ENCODE measurements around the gene COPG2.
A peak's percentile ranks its signal among the peaks of the same experiment; 100 is the strongest.

The COPG2 gene

GRCh38 chr7:130500463-130500862 lies 168.1 kb downstream of the COPG2 start:
- no peak for DNase-seq (ENCODE audit: low read depth)

GRCh38 chr7:130494431-130494858 lies 174.1 kb downstream of the COPG2 start:
- no peak for DNase-seq (ENCODE audit: low read depth)

- DNase-seq (ENCODE audit: low read depth) = no peak
These were observed 175.2 kb downstream of the COPG2 start for GRCh38 chr7:130493275-130493873.

GRCh38 chr7:130492523-130493274 lies 175.8 kb downstream of the COPG2 start:
- no peak for DNase-seq (ENCODE audit: low read depth)

- DNase-seq (ENCODE audit: low read depth) = no peak
These were observed 176.6 kb downstream of the COPG2 start, which contains the start of gene MEST for GRCh38 chr7:130491841-130492522. MEST (plus strand) TSS chr7:130492085; CDS start chr7:130492314, 229 bp downstream.

DNA sequence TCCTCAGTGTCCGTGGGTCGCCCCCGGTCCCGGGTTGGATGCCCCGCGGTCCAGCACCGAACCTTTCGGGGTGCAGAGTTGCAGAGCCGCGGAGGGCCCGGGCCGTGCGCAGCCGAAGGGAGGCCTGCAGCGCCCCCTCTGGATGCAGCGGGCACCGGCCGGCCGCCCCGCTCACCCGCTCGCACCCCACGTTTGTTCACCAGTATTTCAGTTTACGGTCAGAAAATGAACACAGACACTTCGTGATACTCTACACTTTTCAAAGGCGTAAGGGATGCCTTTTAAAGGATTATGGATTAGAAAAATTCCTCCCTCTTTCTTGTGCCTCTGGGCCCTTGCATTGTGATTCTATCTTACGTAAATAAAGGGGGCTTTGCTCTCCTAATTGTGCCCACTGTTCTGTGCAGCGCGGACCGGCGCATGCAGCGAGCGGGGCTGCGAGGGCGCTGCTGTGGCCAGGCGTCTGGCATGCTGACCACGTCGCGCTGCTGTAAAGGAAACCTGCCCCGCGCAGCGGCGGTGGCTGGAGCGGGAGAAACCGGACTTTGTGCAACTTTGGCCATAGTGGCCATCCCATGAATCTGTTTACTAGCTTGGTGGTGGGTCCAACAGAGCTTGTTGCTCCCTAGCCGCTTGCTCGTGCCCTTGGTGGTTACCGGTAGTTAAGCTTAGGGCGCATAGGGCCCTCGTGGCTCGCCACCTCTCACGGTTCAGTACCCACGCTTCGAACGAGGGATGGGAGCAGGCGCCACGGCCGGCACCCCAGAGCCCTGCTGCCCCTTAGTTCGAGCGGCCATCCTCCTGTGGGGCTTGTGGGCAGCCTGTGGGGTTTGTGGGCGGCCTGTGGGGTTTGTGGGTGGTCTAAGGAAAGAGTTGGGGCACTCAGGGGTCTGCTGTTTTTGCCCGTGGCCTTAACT lies 177.4 kb downstream of the COPG2 start:
- DNase-seq (ENCODE audit: low read depth) = no peak

DNA sequence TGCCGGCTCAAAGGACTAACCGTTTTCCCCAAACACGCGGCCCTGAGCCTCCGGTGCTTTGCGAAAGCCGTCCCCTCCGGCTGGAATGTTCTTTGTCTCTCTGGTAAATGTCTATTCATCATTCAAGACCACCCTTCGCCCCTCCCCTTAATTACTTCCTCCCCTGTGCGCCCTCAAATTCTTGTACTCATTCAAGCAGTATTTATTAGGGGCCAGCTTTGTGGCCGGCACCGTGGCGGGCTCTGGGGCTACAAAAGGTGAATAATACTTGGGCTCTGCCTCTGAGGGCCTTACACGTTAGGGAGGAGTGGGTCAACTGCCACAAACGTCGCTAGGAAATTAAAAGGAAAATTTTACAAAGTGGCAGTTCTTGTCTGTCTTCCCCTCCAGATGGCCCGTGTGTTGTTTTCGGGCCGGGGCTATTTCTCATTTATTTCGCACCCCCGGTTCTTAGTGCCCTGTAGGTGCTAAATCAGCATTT lies 178.2 kb downstream of the COPG2 start:
- no peak for DNase-seq (ENCODE audit: low read depth)

DNA sequence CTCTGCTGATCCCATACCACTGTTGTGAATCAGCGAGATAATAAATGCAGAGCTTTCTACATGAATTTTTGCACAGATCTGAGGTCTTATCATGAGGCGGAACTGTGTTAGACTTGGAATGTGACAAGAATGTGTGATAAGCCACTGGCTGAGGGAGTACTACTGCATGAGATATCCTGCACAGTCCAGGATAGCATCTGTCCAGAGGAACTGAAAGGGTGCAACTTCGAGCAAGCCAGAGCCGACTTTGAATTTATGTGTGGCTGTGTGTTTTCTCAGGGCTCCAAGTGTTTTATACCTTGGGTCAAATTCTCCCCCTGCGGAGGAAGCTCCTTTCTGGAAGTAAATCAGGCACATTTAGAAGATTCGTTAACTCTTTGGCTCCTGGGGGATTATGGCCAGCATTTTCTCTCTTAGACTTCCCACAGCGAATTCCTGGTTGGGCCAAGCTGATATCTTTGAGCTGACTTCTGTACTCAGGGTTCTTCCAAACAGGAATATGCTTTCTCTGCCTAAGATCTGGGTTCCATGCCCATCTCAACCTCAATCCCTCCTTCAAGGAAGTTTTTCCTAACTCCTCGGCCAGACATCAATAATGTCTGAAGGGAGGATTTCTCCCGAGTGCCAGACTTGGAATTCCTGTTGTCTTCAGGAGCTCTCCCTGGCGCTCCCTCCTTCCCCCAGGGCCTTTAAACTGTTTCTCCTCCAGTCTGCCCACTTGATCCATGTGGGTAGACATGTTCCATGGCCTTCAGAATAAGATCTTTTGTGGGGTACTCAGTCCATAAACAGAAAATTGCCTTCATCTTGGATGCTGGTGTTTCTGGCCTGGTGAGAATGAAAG lies 179.2 kb downstream of the COPG2 start:
- DNase-seq (ENCODE audit: low read depth) = no peak

DNA sequence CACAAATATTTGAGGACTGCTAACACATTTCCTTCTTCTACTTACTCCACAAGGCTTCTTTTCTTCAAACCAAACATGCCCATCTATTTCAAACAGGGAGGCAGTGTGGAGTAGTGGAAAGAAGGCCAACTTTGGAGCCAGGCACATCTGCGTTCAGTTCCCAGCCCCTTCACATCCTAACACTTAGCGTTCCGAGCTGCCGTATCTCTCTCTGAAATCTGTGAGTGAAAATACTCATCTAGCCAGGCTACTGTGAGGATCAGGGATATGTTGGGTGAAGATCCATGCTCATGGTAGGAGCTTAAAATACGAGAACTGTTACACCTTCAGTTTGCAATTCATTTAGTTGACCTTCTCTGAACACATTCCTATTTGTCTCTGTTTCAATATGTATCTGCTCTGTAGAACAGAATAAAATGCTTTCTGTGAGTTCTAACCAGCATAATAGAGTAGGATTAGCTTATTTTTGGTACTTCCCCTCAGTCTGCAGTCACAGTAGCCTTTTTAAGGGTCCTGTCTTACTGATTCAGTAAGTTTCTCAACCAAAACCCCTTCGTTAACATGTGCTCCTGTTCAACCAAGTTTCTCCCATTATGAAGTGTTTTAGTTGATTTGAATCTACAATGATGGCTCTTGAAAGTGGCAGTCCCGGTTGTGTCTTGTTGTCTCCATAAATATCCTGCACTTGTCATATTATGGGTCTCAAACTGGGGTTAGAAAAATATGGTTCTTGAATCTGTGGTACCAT lies 180.0 kb downstream of the COPG2 start:
- DNase-seq (ENCODE audit: low read depth) = no peak

GRCh38 chr7:130486954-130487436 lies 181.6 kb downstream of the COPG2 start:
- DNase-seq (ENCODE audit: low read depth) = no peak

DNA sequence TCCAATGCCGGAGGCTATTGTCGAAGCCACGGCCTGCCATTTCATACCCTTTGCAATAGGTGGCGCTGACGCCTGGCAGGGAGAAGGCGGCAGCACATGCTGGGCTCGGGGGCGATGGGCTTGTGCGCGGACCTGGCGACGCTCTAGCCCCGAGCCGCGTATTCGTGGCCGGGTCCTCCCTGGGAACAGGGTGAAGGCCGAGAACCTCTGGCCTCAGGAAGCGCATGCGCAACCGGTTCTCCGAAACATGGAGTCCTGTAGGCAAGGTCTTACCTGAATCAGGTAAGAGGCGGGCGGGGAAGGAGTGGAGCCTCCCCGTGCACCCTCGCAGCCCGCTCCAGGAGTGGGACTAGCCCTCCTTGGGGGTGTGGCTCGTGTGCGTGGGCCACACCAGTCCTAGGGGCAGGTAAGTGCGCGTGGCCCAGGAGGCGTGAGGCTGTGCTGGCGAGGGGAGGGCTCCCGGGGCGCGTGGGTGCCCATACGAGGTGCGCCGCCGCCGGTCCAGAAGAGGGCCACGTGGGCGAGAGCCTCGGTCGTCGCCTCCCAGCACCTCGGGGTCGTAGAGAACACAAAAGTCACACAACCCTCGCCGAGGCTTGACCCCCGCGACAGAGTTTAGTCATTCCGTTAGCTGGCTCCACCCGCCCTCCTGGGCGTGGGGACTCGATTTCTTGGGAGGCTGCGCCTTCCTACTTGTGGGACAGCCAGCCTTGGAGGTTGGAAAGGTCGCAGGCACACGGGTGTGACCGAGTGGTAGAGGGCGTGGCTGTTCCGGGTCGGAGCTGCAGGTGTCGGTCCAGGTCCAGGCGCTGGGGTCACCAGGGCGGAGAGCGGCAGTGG lies 182.2 kb downstream of the COPG2 start:
- DNase-seq (ENCODE audit: low read depth) = peak; percentile 25

DNA sequence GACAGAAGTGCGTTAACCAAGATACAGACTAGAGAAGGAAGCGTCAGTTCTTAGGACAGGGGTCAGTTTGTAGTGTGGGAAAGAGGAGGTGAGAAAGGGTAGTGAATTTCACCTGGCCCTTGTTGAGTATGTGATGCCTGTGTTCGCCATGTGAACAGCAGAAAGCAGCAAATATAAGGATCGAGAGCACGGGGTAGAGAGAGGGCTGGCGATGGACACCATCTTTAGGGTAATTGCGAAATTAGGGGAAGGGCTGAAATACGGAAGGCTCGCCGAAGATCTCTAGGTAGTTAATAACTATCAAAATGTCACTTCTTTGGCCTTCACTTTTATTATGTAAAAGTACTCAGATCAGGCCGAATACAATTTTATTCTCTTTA lies 182.8 kb downstream of the COPG2 start:
- DNase-seq (ENCODE audit: low read depth) = no peak

DNA sequence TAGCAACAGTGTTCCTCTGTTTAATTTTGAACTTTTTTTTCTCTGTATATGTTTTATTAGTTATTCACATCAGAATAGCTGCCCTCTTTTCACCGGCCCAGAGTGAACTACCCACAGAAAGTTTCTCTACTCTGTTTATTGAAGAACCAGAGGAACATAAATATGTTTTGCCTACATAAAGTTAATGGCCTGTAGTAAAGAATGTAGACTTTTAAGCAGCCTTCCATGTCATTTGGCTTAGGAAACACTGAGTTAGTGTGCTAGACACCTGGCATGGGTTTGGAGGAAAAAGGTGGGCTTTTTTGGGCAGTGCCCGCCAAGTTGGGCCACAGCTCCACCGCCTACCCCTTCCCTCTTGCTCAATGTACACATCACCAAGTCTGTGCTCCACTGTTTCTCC lies 185.5 kb downstream of the COPG2 start:
- no peak for DNase-seq (ENCODE audit: low read depth)

- DNase-seq (ENCODE audit: low read depth) = no peak
These were observed 186.7 kb downstream of the COPG2 start for GRCh38 chr7:130481898-130482297.

- no peak for DNase-seq (ENCODE audit: low read depth)
These were observed 188.7 kb downstream of the COPG2 start for GRCh38 chr7:130479716-130480400.

DNA sequence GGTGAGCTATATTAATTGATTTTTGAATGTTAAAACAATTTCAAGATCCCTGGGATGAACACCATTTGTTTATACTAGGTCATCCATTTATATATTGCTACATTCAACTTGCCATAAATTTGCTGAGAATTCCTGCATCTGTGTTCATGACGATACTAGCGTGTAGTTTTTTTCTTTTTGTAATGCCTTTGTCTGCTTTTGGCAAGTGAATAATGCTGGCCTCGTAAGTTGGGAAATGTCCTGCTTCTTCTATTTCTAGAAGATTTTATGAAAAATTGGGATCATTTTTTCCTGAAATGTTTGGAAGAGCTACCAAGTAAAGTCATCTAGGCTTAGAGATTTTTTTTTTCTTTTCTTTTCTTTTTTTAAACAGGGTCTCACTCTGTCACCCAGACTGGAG lies 189.6 kb downstream of the COPG2 start:
- no peak for DNase-seq (ENCODE audit: low read depth)

DNA sequence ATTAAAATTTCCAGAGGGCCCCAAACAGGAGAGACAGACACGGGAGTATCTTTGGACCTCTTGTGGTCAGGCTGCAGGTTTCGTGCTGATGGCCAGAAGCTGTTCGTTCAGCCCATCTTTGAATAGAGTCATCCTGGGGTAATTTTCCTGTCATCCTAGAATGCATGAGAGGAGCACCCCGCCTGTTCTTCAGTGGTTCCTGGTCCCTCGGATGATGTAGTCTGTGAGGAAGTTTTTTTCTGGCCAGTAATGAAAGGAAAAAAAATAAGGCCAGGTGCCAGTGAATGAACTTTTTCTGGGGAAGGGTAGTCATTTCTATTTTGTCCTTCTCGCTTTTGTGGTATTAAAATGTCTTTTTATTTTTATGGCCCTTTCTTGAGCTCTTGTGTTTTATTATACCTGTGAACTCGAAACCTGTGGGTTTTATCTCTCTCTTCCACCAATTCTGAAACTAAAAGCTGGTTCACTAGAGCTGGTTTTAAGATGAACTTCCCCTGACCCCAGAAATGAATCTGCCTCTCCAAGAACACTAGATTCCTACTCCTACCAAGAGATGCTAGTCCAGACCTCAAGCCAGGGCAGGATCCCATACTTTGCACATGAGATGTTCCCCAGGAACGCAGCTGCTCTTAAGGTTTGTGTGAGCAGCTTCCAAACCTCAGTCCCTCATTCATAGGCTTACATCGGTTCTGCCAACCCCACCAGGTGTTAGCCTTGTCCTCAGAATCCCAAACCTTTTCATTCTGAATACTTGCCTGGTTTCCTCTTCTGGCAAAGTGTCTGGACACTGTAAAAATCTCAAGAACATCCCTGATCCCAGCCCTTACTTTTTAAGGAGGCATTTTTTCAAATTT lies 192.0 kb downstream of the COPG2 start:
- DNase-seq (ENCODE audit: low read depth) = no peak

GRCh38 chr7:130475776-130476175 lies 192.8 kb downstream of the COPG2 start:
- no peak for DNase-seq (ENCODE audit: low read depth)
